ENCODE results near the gene TPCN1.

The TPCN1 gene

GRCh38 chr12:113298861-113299545 lies 77.7 kb downstream of the TPCN1 start:
- in situ Hi-C loops (cut with MboI; ENCODE audit: low sequenced_read_pairs), result no loop called here

DNA sequence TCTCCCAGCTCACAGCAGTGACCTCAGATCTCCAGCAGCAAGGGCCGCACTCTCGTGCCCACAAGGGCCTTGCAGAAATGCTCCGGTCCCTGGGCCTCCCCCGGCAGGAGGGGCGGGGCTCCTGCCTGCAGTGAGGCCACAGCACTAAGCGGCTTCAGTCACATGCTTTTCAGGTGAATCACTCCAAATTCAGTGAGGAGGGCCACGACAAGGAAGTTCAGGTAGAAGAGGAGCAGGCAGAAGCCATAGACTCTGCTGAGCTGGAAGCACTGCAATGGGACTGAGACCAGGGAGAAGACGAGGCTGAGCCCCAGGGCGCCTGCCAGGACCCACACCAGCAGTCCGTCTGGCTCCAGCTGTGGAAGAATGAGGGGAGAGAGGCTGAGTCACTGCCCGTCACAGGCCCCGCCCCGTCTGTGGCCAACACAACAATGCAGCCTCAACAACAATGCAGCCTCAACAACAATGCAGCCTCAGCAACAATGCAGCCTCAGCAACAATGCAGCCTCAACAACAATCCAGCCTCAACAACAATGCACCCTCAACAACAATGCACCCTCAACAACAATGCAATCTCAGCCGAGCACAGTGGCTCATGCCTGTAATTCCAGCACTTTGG lies 78.5 kb downstream of the TPCN1 start:
- in situ Hi-C loops (cut with MboI; ENCODE audit: low sequenced_read_pairs), result no loop called here

GRCh38 chr12:113301811-113302210 lies 80.5 kb downstream of the TPCN1 start:
- in situ Hi-C loops (cut with MboI; ENCODE audit: low sequenced_read_pairs), result no loop called here

DNA sequence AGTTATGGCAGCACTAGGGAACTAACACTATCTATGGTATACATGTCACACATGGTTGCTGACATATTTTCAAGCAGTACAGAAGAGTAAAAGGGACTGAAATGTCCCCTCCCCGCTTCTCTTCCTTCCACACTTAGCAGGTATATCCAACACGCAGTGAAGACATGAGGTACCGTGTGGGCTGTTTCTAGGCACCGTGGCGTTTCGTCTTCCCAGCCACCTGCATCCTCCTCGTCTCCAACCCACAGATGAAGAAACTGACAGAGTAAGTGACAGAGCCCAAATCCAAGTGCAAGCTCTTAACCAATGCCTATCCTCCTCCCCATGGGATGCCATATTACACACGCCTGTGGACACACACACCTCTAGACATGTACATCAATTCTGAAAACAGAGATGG lies 81.2 kb downstream of the TPCN1 start:
- in situ Hi-C loops (cut with MboI; ENCODE audit: low sequenced_read_pairs), result no loop called here

GRCh38 chr12:113302886-113303640 lies 81.8 kb downstream of the TPCN1 start:
- in situ Hi-C loops (cut with MboI; ENCODE audit: low sequenced_read_pairs), result no loop called here

DNA sequence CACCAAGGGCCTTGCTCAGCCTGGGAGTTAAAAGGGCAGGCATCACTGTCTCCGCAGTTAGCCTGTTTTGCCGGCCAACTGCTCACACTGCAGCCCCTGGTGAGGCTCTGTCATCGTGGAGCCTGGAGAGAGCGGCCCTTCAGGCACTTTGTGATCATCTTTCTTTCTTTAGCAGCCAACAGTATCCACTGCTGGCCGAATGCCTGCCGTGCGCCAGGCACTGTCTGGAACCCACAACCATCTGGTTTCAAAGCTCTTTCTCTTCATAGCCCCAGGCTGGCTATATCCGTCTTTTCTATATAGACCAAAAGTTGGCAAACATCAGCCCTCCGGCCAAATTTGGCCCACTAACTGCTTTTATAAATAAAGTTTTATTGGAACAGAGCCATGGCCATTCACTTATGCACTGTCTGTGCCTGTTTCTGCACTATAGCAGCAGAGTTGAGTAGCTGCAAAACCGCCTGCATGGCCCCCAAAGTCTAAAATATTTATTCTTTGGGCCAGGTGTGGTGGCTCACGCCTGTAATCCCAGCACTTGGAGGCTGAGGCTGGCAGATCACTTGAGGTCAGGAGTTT lies 84.1 kb downstream of the TPCN1 start:
- in situ Hi-C loops (cut with MboI; ENCODE audit: low sequenced_read_pairs), result no loop called here

DNA sequence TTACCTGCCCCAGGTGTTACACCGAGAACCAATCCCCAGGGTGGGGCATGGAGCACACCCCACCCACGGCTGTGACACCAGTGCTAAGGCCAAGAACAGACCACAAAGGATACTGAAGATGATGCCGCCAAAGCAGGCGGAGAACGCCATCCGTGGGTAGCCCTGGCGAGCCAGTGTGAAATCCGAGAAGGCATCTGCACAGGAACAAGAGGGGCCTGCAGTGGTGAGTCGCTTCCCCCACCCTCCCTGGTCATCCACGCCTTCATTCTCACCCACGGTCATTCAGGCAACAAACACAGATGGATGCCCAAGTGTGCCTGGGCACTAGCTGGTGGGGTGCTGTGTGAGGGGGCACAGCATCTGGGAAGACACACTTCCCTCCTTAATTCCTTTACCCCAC lies 85.1 kb downstream of the TPCN1 start:
- in situ Hi-C loops (cut with MboI; ENCODE audit: low sequenced_read_pairs), result no loop called here

DNA sequence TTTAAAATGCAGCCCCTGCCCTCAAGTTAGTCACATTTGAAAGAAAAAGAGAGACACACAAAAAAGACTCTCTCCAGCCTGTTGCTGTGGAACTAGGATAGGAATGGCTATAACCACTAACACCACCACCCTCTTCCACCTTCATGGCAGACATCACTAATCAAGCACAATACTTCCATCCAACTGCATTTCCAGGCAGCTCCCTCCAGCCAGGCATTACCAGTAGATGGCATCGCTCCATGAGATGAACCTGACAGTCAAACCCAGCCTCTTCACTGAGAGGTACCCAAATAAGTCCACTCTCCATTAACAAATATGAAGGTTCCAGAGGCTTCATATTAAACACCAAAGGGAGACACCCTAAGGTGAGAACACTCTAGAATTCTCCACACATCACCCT lies 89.2 kb downstream of the TPCN1 start:
- in situ Hi-C loops (cut with MboI; ENCODE audit: low sequenced_read_pairs), result loop anchor here (10.0 kb wide), 1 partner anchor 114 kb away; the partner anchor contains the start of gene SDSL

DNA sequence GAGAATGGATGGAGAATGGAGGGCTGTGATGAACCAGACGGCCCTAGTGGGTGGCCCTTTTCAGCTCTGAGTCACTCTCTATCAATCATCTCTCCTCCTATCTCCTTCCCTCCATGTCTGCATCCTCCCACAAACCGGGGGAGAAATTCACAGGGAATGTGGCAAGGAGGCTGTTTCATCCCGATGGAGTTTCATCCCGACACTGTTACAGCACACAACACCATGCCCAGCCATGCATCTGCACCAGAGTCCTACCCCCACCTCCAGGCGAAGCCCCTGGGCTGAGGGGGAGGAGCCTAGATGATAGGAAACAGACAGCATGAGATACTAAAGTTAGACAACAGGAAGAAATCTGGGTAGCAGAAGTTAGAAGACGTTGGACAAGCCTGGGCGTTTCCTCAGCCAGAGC lies 92.9 kb downstream of the TPCN1 start:
- in situ Hi-C loops (cut with MboI; ENCODE audit: low sequenced_read_pairs), result loop anchor here (10.0 kb wide), 1 partner anchor 111 kb away; the partner anchor contains the start of gene SDSL

DNA sequence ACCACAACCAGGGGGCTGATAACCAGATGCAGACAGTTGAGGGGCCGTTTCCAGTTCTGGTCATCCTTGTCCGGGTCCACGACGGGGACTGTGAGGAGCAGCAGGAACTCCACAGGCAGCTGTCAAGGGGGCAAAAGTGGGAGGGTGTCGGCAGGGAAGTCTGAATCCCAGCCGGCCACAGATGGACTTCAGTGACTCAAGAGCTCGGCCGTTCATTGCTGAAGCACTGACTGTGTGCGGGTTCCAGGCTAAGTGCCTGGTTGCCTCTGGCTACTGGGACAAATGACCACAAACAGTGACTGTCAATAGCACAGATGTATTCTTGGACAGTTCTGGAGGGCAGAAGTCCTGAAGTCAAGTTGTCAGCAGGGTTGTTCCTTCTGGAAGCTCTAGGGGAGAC lies 94.1 kb downstream of the TPCN1 start:
- in situ Hi-C loops (cut with MboI; ENCODE audit: low sequenced_read_pairs), result loop anchor here (10.0 kb wide), 1 partner anchor 109 kb away; the partner anchor contains the start of gene SDSL

- in situ Hi-C loops (cut with MboI; ENCODE audit: low sequenced_read_pairs), result loop anchor here (10.0 kb wide), 1 partner anchor 109 kb away; the partner anchor contains the start of gene SDSL
Observed at GRCh38 chr12:113316155-113316554, 94.9 kb downstream of the TPCN1 start.

DNA sequence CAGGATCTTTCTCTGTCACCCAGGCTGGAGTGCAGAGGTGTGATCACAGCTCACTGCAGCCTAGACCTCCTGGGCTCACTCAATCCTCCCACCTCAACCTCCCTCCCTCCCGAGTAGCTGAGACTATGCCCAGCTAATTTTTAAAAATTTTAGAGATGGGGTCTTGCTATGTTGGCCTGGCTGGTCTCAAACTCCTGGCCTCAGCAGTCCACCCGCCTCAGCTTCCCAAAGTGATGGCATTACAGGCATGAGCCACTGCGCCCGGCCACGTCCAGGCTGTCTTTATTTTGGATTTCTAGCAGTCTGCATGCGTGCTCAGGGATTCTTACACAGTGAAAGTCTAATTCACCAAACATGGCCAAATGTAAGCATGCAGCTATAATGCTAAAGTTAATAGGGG lies 95.9 kb downstream of the TPCN1 start:
- in situ Hi-C loops (cut with MboI; ENCODE audit: low sequenced_read_pairs), result loop anchor here (10.0 kb wide), 1 partner anchor 108 kb away; the partner anchor contains the start of gene SDSL

DNA sequence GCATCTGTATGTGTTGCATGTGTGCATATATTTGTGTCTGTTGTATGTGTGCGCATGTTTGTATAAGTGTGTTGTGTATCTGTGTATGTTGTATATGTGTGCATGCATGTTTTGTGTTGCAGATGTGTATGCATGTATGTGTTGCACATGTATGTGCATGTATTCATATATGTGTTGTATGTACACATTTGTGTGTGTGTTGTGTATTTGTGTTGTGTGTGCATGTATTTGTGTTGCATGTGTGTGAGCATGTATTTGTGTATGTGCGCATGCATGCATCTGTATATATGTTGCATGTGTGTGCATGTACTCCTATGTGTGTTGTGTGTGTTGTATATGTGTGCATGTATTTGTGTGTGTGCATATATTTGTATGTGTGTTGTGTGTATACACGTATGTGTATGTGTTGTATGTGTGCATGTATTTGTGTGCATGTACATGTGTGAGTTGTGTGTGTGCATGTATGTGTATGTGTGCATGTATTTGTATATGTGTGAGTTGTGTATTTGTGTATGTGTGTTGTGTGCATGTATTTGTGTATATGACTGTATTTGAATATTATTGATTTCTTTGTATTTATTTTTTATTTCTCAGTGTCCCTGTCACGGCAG lies 96.9 kb downstream of the TPCN1 start:
- in situ Hi-C loops (cut with MboI; ENCODE audit: low sequenced_read_pairs), result loop anchor here (10.0 kb wide), 1 partner anchor 107 kb away; the partner anchor contains the start of gene SDSL

DNA sequence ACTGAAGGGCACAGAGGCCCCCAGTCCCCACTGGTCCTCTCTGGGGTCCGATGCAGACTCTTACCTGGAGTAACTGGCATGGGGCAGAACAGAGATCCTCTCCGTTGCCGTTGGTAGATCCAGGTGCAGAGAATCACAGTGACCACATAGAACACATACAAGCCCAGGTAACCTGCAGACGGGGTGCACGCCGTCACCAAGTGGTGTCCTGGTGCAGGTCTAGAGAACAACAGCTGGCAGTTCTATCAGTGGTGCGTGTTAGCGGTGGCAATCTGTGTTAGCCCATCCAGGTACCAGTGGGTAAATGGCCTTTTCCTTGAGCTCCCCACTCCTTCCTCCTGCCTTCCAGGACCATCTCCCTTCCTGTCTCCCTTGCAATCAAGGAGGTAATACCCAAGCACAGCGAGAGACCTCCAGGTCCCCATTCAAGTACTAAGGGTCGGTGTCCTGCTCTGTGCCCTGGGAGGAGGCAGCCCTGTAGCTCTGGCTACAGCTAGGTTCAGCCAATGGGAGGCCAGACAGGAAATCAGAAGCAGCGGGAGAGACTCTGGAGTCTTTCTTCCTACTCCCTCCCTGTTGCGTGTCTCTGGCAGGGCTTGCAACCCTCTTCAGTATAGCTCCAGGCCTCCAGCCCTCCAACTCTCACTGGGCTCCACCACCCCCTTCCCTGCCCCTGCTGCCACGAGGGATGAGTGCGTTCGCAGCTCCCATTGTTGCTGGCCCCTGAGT lies 97.8 kb downstream of the TPCN1 start:
- in situ Hi-C loops (cut with MboI; ENCODE audit: low sequenced_read_pairs), result loop anchor here (10.0 kb wide), 1 partner anchor 106 kb away; the partner anchor contains the start of gene SDSL

GRCh38 chr12:113320401-113320800 lies 99.1 kb downstream of the TPCN1 start:
- in situ Hi-C loops (cut with MboI; ENCODE audit: low sequenced_read_pairs), result no loop called here

GRCh38 chr12:113322343-113322742 lies 101.1 kb downstream of the TPCN1 start:
- in situ Hi-C loops (cut with MboI; ENCODE audit: low sequenced_read_pairs), result no loop called here

DNA sequence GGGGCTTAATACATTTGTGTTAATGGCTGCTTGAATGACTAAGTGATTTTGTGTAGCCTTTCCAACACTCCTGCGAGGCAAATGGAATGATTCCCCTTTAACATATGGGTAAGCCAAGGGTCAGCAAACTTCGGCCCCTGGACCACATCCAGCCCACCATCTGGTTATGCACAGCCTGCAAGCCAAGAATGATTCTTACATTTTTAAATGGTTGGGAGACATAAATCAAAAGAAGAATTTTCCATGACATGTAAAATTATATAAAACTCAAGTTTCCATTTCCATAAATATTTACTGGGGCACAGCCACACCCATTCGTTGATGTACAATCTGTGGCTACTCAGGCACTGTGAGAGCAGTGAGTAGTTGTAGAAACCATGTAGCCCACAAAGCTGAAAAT lies 104.7 kb downstream of the TPCN1 start:
- in situ Hi-C loops (cut with MboI; ENCODE audit: low sequenced_read_pairs), result no loop called here

GRCh38 chr12:113326775-113327395 lies 105.6 kb downstream of the TPCN1 start:
- in situ Hi-C loops (cut with MboI; ENCODE audit: low sequenced_read_pairs), result no loop called here

DNA sequence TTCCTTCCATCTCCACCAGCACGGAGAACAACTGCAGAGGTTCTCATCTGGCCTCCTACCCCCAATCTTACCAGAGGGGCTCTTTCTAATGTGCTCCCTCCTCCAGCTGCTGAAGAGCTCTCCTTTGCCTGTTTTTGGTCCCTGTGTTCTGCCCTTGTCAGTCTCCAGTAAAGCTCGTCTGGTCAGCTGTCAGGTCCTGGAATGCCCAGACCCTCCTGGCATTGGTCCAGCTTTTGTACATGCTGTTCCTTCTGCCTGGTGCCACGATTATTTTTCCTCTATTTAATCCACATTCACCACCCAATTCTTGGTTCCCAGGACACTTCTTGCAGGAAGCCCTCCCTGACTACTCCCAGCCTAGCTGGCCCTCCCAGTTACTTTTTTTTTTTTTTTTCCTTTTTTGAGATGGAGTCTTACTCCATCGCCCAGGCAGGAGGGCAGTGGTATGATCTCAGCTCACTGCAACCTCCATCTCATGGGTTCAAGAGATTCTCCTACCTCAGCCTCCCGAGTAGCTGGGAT lies 107.2 kb downstream of the TPCN1 start:
- in situ Hi-C loops (cut with MboI; ENCODE audit: low sequenced_read_pairs), result no loop called here
